HG03196 (cell line): ENCODE data around the gene CRTC3.

Experiments
- ATAC-seq: cut with Tn5 transposase; IDR thresholded peaks from one replicate; pipeline ENCODE4 v1.9.1; 2021; ENCODE audit not compliant: unreplicated experiment

The CRTC3 gene

DNA sequence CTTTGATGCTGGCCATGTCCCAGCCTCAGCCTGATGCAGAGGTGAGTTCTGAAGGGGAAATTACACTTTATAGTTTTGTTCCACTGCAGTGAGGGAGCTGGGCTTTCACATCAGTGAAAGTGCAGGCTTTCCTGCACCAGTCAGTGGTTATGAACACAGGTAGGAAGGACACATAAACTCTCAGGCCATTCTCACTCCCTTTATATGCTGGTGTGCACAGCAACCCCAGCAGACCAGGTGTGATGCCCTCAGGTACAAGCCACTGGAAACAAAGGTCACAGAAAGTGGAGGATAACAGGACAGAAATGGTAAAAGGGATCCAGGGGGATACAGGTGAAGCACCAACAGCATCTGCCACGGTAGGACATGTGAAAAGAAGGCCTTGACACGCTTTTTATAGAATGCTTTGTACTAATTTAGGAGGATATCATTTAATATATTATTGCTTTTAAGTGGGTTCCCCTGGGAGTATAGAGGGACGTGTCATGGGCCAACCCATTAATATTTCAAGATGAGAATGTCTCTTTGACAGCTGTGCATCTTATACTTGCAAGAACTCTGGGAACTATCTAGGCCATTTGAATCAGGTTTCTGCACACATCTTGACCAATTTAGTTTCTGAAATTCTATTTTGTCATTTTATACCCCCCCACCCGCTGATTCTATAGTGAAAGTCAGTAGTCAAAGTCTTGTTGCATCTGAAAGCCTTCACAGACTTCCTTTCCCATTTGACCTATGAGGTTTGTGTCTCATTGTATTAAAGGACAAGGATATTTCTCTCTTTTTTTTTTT lies 162.5 kb downstream of the CRTC3 start:
- peak; percentile 56 for ATAC-seq
